RWPE2 (cell line): Measurements from ENCODE around the gene RPL22.

Experiments used
- ATAC-seq: fragments of 200-7000 bp; cut with Tn5 transposase; 3 replicates; pipeline ENCODE4 v1.9.1; 2021; ENCODE audit warnings: low read depth
- DNase-seq: peaks from one replicate; pipeline ENCODE4 v3.0.0-alpha.2; 2020; ENCODE audit warnings: low spot score
- H3K27ac ChIP-seq: fragments of 450-650 bp; 2 replicates; pipeline ENCODE4 v1.5.1; 2017; ENCODE audit warnings: mild to moderate bottlenecking; ENCODE audit not compliant: poor library complexity, severe bottlenecking
- H3K27me3 ChIP-seq: fragments of 250-450 bp; sonication (Bioruptor Pico); 2 replicates; pipeline ENCODE4 v1.5.1; 2021; ENCODE audit warnings: mild to moderate bottlenecking, moderate library complexity; ENCODE audit not compliant: insufficient read depth, poor library complexity, severe bottlenecking
- H3K36me3 ChIP-seq: fragments of 250-450 bp; sonication (Bioruptor Pico); 2 replicates; pipeline ENCODE4 v1.5.1; 2020; ENCODE audit warnings: low read depth, mild to moderate bottlenecking, moderate library complexity
- H3K4me1 ChIP-seq: fragments of 250-450 bp; sonication (Bioruptor Pico); 2 replicates; pipeline ENCODE4 v1.5.1; 2021; ENCODE audit warnings: mild to moderate bottlenecking, moderate library complexity; ENCODE audit not compliant: insufficient read depth, poor library complexity, severe bottlenecking
- H3K4me3 ChIP-seq: fragments of 250-450 bp; sonication (Bioruptor Pico); 2 replicates; pipeline ENCODE4 v1.5.1; 2021; ENCODE audit warnings: mild to moderate bottlenecking, moderate library complexity; ENCODE audit not compliant: severe bottlenecking
- H3K9me3 ChIP-seq: fragments of 250-450 bp; sonication (Bioruptor Pico); 2 replicates; pipeline ENCODE4 v1.5.1; 2021; ENCODE audit warnings: mild to moderate bottlenecking, moderate library complexity; ENCODE audit not compliant: severe bottlenecking
- CTCF ChIP-seq: fragments of 450-650 bp; IDR thresholded peaks from one replicate; pipeline ENCODE4 v1.5.1; 2017; ENCODE audit warnings: mild to moderate bottlenecking, moderate library complexity; ENCODE audit not compliant: poor library complexity, severe bottlenecking

Gene RPL22

GRCh38 chr1:6210591-6211355 is 11.4 kb upstream of the RPL22 start:
- peaks cover 8% of the 10 kb centered on the region; the same call in 1 of the 2 replicates for H3K36me3 ChIP-seq

GRCh38 chr1:6209661-6210580 is 10.5 kb upstream of the RPL22 start:
- ATAC-seq (no peak), DNase-seq (no peak)
- H3K9me3 ChIP-seq = no peaks in the 10 kb centered on the region
- no peak for TF ChIP-seq CTCF
- H3K36me3 ChIP-seq = peaks cover 8% of the 10 kb centered on the region; the same call in 1 of the 2 replicates
- no peak overlapping the region for H3K27ac ChIP-seq
- H3K27me3 ChIP-seq = no peaks in the 10 kb centered on the region
- H3K4me1 ChIP-seq = no peaks in the 10 kb centered on the region
- no peak overlapping the region for H3K4me3 ChIP-seq

More at GRCh38 chr1:6210591-6211355, 11.4 kb upstream of the RPL22 start:
- no peak for TF ChIP-seq CTCF
- H3K27me3 ChIP-seq = no peaks in the 10 kb centered on the region
- no peak overlapping the region for H3K4me3 ChIP-seq
- H3K4me1 ChIP-seq = no peaks in the 10 kb centered on the region
- ATAC-seq (no peak), DNase-seq (no peak)
- no peaks in the 10 kb centered on the region for H3K9me3 ChIP-seq
- no peak overlapping the region for H3K27ac ChIP-seq

GRCh38 chr1:6208723-6209660 is 9.6 kb upstream of the RPL22 start:
- DNase-seq (no peak), ATAC-seq (no peak)

GRCh38 chr1:6207921-6208320 is 8.5 kb upstream of the RPL22 start:
- H3K27me3 ChIP-seq = no peaks in the 10 kb centered on the region
- H3K9me3 ChIP-seq = no peaks in the 10 kb centered on the region
- H3K4me3 ChIP-seq = no peak overlapping the region
- no peak overlapping the region for H3K27ac ChIP-seq
- peaks cover 8% of the 10 kb centered on the region; the same call in 1 of the 2 replicates for H3K36me3 ChIP-seq
- DNase-seq (no peak), ATAC-seq (no peak)
- TF ChIP-seq CTCF = no peak
- H3K4me1 ChIP-seq = no peaks in the 10 kb centered on the region

More at GRCh38 chr1:6208723-6209660, 9.6 kb upstream of the RPL22 start:
- Histone ChIP-seq H3K36me3 (peaks cover 8% of the 10 kb centered on the region; the same call in 1 of the 2 replicates), H3K9me3 (no peaks in the 10 kb centered on the region), H3K27ac (no peak overlapping the region), H3K4me1 (no peaks in the 10 kb centered on the region), H3K27me3 (no peaks in the 10 kb centered on the region), H3K4me3 (no peak overlapping the region)
- no peak for TF ChIP-seq CTCF
